AG09319 (cell line): ENCODE data around the gene DYNC1H1.
"Not testable (repeated sequence)": the region's sequence is repeated elsewhere in the genome, so short reads cannot be mapped to it uniquely, and the experiment has no call there.

Source experiments
- DNase-seq: peaks from one replicate; pipeline ENCODE4 v3.0.0-alpha.2; 2010; ENCODE audit warnings: low read depth; ENCODE audit errors: extremely low read depth
- TF ChIP-seq, protein P1 (sequence below): IDR thresholded peaks from 2 replicates; pipeline ENCODE4 v1.5.1; 2011; ENCODE audit warnings: low read depth, mild to moderate bottlenecking, inconsistent platforms, low read length, moderate library complexity

Gene DYNC1H1

GRCh38 chr14:102075155-102075554 is 110.8 kb downstream of the DYNC1H1 start:
- DNase-seq = no peak
- TF ChIP-seq, protein P1, sequence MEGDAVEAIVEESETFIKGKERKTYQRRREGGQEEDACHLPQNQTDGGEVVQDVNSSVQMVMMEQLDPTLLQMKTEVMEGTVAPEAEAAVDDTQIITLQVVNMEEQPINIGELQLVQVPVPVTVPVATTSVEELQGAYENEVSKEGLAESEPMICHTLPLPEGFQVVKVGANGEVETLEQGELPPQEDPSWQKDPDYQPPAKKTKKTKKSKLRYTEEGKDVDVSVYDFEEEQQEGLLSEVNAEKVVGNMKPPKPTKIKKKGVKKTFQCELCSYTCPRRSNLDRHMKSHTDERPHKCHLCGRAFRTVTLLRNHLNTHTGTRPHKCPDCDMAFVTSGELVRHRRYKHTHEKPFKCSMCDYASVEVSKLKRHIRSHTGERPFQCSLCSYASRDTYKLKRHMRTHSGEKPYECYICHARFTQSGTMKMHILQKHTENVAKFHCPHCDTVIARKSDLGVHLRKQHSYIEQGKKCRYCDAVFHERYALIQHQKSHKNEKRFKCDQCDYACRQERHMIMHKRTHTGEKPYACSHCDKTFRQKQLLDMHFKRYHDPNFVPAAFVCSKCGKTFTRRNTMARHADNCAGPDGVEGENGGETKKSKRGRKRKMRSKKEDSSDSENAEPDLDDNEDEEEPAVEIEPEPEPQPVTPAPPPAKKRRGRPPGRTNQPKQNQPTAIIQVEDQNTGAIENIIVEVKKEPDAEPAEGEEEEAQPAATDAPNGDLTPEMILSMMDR = no peak

- no peak for DNase-seq
- TF ChIP-seq, protein P1 = no peak
These were observed 113.0 kb downstream of the DYNC1H1 start for GRCh38 chr14:102077382-102077709.

GRCh38 chr14:102078361-102078791 is 114.0 kb downstream of the DYNC1H1 start:
- not testable (repeated sequence) for DNase-seq

GRCh38 chr14:102078831-102079699 is 114.7 kb downstream of the DYNC1H1 start:
- TF ChIP-seq, protein P1 = no peak
- DNase-seq = no peak

- no peak for DNase-seq
- TF ChIP-seq, protein P1 = no peak
These were observed 115.3 kb downstream of the DYNC1H1 start for GRCh38 chr14:102079700-102079979.

DNA sequence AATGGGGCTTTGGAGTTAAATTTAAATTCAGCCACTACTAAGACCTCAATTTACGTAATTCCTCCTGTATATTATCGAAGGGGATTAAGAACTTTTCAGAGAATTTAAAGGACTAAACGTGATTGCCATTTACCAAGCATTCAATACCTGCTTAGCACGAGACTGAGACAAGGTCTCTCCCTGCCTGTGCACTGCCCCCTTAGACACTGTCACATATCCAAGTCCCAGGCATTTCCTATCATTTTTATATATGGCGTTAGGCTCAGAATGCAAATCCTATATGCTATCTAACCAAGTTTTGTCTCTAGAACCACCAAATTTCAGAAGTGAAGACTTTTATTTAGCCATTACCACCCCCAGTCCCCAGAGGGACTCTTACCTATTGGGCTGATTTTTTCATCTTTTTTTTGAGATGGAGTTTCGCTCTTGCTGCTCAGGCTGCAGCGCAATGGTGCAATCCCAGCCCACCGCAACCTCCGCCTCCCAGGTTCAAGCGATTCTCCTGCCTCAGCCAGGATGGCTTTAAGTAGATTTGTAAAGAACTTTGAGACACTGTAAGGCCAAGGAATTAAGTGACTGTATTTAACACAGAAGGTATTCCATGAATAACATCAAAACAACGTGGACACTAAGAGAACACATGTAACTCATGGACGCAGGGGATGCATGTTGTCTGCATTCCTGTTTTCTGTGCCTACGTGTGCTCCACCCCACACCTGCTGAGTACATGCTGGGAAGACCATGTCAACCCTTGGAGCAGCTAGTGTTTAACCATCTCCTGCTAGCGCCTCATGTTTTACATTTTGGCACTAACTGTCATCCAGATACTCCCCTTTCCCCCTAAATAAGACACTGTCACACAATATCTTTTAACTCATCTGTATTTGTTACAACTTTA is 116.1 kb downstream of the DYNC1H1 start:
- DNase-seq = no peak

GRCh38 chr14:102081231-102082080 is 117.1 kb downstream of the DYNC1H1 start:
- TF ChIP-seq, protein P1 = no peak

More for the DNA sequence above, 116.1 kb downstream of the DYNC1H1 start:
- TF ChIP-seq, protein P1 = no peak

GRCh38 chr14:102084522-102084921 is 120.1 kb downstream of the DYNC1H1 start:
- not testable (repeated sequence) for DNase-seq

More at GRCh38 chr14:102081231-102082080, 117.1 kb downstream of the DYNC1H1 start:
- DNase-seq = no peak
